GM10266 (cell line): ENCODE results near the gene FADS6.

ENCODE experiments used
- DNase-seq: peaks from one replicate; pipeline ENCODE4 v3.0.0; 2012; ENCODE audit errors: extremely low spot score
- CTCF ChIP-seq: IDR thresholded peaks from 2 replicates; pipeline ENCODE4 v1.5.1; 2012; ENCODE audit warnings: mild to moderate bottlenecking, low read depth; ENCODE audit not compliant: control insufficient read depth, insufficient read depth; ENCODE audit errors: missing control alignments

FADS6 gene

DNA sequence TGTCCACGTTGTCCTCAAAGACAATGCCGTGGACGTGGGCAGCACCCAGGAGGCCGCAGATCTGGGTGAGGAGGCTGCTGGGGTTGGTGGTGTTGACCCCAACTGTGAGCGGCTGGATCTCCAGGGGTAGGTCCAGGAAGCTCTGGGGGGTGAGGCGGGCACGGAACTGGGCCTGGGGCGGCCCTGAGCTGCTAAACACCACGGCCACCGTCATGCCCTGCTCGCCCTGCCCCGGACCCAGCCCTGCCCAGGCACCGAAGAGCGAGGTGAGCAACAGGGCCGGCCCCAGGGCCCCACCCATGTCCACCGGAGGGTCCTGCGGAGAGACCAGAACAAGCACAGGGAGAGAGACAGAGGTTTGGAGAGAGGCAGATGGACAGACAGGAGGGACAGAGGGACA is 38.6 kb downstream of the FADS6 start:
- TF ChIP-seq CTCF: no peak
- no peak for DNase-seq

DNA sequence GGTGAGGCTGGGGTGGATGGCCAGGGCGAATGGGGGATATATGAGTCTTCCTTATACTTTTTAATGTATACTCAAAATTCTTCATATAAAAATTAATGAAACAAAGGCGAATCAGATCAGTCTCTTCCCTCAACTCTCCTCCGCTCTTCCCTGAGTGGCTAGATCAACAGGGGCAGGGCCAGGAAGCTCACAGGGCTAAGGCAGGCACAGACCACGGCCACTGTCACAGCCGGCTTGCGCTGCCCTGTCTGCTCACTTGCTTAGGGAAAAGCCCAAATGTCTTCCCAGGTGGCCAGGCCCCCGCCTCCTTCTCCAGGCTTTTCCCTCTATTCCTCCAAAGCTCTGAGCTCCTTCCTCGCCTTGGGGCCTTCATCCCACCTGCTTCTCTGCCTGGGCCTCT is 39.8 kb downstream of the FADS6 start:
- TF ChIP-seq CTCF: no peak
- no peak for DNase-seq

- TF ChIP-seq CTCF: no peak
- DNase-seq: no peak
Observed at GRCh38 chr17:74853048-74853397, 40.4 kb downstream of the FADS6 start.

GRCh38 chr17:74852237-74853047 is 41.0 kb downstream of the FADS6 start:
- peak; percentile 94 for DNase-seq
- no peak for TF ChIP-seq CTCF

- TF ChIP-seq CTCF: no peak
Observed at GRCh38 chr17:74851612-74852236, 41.7 kb downstream of the FADS6 start.

GRCh38 chr17:74850914-74851313 is 42.5 kb downstream of the FADS6 start:
- no peak for TF ChIP-seq CTCF
- no peak for DNase-seq

More at GRCh38 chr17:74851612-74852236, 41.7 kb downstream of the FADS6 start:
- DNase-seq: no peak

DNA sequence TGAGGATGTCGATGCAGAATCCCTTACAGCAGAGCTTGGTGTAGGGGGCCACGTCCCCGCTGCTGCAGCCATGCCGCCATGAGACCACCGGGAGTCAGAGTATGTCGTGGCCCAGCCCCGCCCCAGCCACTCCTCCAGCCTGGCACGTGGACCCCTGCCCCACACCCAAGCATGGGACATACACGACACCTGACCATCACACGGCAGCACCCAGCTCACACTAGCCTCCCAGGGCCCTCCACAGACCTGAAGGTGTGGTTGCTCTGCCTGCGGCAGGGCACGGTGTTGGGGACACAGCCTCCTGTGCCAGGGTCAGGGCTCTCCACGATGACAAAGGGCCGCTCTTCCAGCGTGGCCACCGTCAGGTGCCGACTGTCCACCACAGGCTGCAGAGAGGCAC is 43.1 kb downstream of the FADS6 start:
- no peak for TF ChIP-seq CTCF
- no peak for DNase-seq
